ENCODE results near the gene HEYL. TPM values are rescaled to one million over a fixed set of nuclear protein-coding genes. Genes with fewer than 3 reads are reported as not detected.

HEYL gene
- total RNA-seq, 1 experiment from 2014 or later: 3.4 TPM

DNA sequence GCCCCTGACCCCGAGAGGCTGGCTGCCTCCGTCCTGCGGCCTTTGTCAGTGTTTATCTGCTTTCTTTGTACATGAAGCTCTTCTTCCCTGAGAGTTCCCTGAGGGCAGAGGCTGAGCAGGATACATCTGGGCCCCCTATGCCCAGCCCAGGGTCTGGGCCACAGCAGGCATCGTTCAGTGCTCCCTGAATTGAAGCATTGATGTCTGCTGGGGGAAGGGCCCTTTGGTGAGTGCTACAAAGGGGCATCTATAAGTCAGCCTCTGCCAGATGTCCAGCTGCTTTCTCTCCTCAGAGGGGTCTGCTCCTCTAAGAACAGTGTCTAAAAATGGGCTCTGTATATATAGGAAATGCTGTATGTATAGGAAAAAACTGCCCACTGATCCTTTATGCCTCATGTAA lies 2.1 kb downstream of the HEYL start:
- Mint-ChIP-seq H3K4me3 (ENCODE audit: unreplicated experiment) (no peak overlapping the region), H3K27ac (ENCODE audit: unreplicated experiment) (no peak overlapping the region), H3K27me3 (ENCODE audit: insufficient read depth, unreplicated experiment) (no peaks in the 10 kb centered on the region), H3K4me1 (ENCODE audit: low read depth, unreplicated experiment) (no peaks in the 10 kb centered on the region), H3K9me3 (ENCODE audit: unreplicated experiment) (no peaks in the 10 kb centered on the region), H3K36me3 (ENCODE audit: insufficient read depth, unreplicated experiment) (no peaks in the 10 kb centered on the region)
- POLR2A ChIA-PET: no interaction called here
- CTCF ChIA-PET: no interaction called here
- intact Hi-C loops (cut with micrococcal nuclease; ENCODE audit: unreplicated experiment): no loop called here
- Histone ChIP-seq H3K4me1 (peaks cover 6% of the 10 kb centered on the region; the same call in 1 of the 2 replicates), H3K9me3 (no peaks in the 10 kb centered on the region), H3K27me3 (replicated peaks; ENCODE audit: control insufficient read depth, insufficient read depth, low read length) (no peaks in the 10 kb centered on the region), H3K36me3 (ENCODE audit: control insufficient read depth, insufficient read depth, low read length) (no peaks in the 10 kb centered on the region), H3K4me3 (ENCODE audit: low read depth, low read length) (no peak overlapping the region)
- no TSS peak for BruUV-seq (replicated peaks)
- DNase-seq: no peak
- TF ChIP-seq, protein P1, sequence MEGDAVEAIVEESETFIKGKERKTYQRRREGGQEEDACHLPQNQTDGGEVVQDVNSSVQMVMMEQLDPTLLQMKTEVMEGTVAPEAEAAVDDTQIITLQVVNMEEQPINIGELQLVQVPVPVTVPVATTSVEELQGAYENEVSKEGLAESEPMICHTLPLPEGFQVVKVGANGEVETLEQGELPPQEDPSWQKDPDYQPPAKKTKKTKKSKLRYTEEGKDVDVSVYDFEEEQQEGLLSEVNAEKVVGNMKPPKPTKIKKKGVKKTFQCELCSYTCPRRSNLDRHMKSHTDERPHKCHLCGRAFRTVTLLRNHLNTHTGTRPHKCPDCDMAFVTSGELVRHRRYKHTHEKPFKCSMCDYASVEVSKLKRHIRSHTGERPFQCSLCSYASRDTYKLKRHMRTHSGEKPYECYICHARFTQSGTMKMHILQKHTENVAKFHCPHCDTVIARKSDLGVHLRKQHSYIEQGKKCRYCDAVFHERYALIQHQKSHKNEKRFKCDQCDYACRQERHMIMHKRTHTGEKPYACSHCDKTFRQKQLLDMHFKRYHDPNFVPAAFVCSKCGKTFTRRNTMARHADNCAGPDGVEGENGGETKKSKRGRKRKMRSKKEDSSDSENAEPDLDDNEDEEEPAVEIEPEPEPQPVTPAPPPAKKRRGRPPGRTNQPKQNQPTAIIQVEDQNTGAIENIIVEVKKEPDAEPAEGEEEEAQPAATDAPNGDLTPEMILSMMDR (IDR thresholded peaks at IDR 0.05; ENCODE audit: insufficient read depth in 1 of 2, low read depth in 1 of 2, low read length in 1 of 2, severe bottlenecking in 1 of 2, unreplicated experiment in 1 of 2): no peak

DNA sequence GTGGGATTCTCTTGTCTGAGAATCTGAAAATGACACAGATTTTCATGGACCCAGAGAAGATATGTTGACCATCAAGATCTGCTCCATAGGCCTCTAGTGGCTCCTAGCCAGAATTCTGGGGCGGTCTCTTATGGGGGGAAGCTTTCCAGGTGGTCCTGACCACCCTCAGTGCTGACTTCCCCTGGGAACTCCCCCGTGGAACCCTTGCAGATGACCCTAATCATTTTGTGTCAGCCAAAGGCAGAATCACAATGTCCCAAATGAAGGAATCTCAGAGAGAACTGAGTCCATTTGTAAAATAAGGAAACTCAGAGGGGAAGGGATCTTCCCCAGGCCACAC lies 3.6 kb downstream of the HEYL start:
- Mint-ChIP-seq H3K4me1 (ENCODE audit: low read depth, unreplicated experiment) (no peaks in the 10 kb centered on the region), H3K9me3 (ENCODE audit: unreplicated experiment) (no peaks in the 10 kb centered on the region), H3K36me3 (ENCODE audit: insufficient read depth, unreplicated experiment) (no peaks in the 10 kb centered on the region), H3K27ac (ENCODE audit: unreplicated experiment) (no peak overlapping the region), H3K4me3 (ENCODE audit: unreplicated experiment) (no peak overlapping the region), H3K27me3 (ENCODE audit: insufficient read depth, unreplicated experiment) (no peaks in the 10 kb centered on the region)
- Histone ChIP-seq H3K9me3 (no peaks in the 10 kb centered on the region), H3K4me1 (peaks cover 6% of the 10 kb centered on the region; the same call in 1 of the 2 replicates), H3K36me3 (ENCODE audit: control insufficient read depth, insufficient read depth, low read length) (no peaks in the 10 kb centered on the region), H3K27me3 (replicated peaks; ENCODE audit: control insufficient read depth, insufficient read depth, low read length) (no peaks in the 10 kb centered on the region), H3K4me3 (ENCODE audit: low read depth, low read length) (no peak overlapping the region)
- ChIA-PET CTCF (no interaction called here), POLR2A (no interaction called here)
- DNase-seq: no peak
- no TSS peak for BruUV-seq (replicated peaks)
- intact Hi-C loops (cut with micrococcal nuclease; ENCODE audit: unreplicated experiment): no loop called here
- TF ChIP-seq, protein P1 (IDR thresholded peaks at IDR 0.05; ENCODE audit: insufficient read depth in 1 of 2, low read depth in 1 of 2, low read length in 1 of 2, severe bottlenecking in 1 of 2, unreplicated experiment in 1 of 2): no peak

DNA sequence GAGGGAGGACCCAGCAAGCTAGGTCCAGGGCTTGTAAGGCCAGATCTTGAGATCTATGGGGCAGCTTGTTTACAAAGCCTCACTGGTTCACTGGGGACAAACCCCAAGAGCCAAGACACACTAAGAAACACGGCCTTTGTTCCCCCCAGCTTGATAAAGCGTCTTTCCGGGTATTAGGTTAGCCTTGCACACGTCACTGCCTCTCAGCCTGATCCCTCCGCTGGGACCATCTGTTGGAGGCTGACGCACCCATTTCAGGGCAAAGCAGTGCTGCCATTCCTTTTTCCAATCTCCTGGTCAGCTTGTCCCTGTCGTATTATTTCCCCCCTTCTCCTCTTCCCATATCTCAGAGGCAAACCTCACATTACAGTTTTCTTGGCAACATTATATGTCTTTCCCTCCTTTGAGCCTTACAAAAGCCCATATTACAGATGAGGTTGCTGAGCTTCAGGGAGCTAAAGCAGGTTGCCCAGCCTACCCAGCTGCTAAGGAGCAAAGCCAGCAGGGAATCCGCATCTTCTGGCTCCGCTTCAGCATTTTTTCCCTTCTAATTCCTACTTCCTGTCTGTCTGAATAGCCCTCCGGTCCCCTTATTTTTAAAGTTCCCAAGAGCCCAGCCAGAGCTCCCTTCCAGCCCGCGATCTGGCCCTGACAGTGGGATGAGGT lies 4.1 kb downstream of the HEYL start:
- Histone ChIP-seq H3K27me3 (replicated peaks; ENCODE audit: control insufficient read depth, insufficient read depth, low read length) (no peaks in the 10 kb centered on the region), H3K36me3 (ENCODE audit: control insufficient read depth, insufficient read depth, low read length) (no peaks in the 10 kb centered on the region), H3K4me3 (ENCODE audit: low read depth, low read length) (no peak overlapping the region), H3K4me1 (peaks cover 5% of the 10 kb centered on the region; the same call in 1 of the 2 replicates), H3K9me3 (no peaks in the 10 kb centered on the region)
- no peak for DNase-seq
- POLR2A ChIA-PET: no interaction called here
- CTCF ChIA-PET: no interaction called here
- no peaks in the 10 kb centered on the region for H3K36me3 Mint-ChIP-seq (ENCODE audit: insufficient read depth, unreplicated experiment)
- H3K27me3 Mint-ChIP-seq (ENCODE audit: insufficient read depth, unreplicated experiment): no peaks in the 10 kb centered on the region
- intact Hi-C loops (cut with micrococcal nuclease; ENCODE audit: unreplicated experiment): no loop called here
- no peaks in the 10 kb centered on the region for H3K4me1 Mint-ChIP-seq (ENCODE audit: low read depth, unreplicated experiment)
- no peak overlapping the region for H3K27ac Mint-ChIP-seq (ENCODE audit: unreplicated experiment)
- BruUV-seq (replicated peaks): no TSS peak
- H3K9me3 Mint-ChIP-seq (ENCODE audit: unreplicated experiment): no peaks in the 10 kb centered on the region
- TF ChIP-seq, protein P1 (IDR thresholded peaks at IDR 0.05; ENCODE audit: insufficient read depth in 1 of 2, low read depth in 1 of 2, low read length in 1 of 2, severe bottlenecking in 1 of 2, unreplicated experiment in 1 of 2): no peak
- no peak overlapping the region for H3K4me3 Mint-ChIP-seq (ENCODE audit: unreplicated experiment)
